Erythroblast (primary cell): Measurements from ENCODE around the gene NFATC1.
"Not testable (repeated sequence)": the region's sequence is repeated elsewhere in the genome, so short reads cannot be mapped to it uniquely, and the experiment has no call there.

Source experiments
- GATA1 ChIP-seq: IDR thresholded peaks from 2 replicates; pipeline ENCODE4 v1.6.1; 2011; ENCODE audit warnings: low read depth, mild to moderate bottlenecking, control low read depth, low read length, moderate library complexity
- POLR2A ChIP-seq: IDR thresholded peaks from 2 replicates; pipeline ENCODE4 v1.6.1; 2011; ENCODE audit warnings: mild to moderate bottlenecking, low read length

DNA sequence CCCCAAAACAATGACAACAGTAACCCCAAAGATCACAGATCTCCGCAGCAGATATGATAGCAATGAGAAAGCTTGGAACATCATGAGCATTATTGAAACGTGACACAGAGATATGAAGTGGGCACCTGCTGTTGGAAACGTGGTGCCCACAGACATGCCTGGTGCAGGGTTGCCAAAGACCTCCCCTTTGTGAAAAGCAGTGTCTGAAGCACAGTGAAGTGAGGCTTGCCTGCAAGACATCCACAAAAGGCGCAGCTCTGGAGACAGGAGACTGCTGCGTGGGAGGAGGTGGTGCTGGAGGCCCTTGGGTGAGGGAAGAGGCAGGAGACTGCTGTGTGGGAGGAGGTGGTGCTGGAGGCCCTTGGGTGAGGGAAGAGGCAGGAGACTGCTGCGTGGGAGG, 108.8 kb downstream of the NFATC1 start:
- not testable (repeated sequence) for TF ChIP-seq POLR2A, GATA1
